Measurements from ENCODE around the gene PNMA8B.

The PNMA8B gene

GRCh38 chr19:46451352-46451751 lies 44.3 kb downstream of the PNMA8B start:
- no peak for DNase-seq

DNA sequence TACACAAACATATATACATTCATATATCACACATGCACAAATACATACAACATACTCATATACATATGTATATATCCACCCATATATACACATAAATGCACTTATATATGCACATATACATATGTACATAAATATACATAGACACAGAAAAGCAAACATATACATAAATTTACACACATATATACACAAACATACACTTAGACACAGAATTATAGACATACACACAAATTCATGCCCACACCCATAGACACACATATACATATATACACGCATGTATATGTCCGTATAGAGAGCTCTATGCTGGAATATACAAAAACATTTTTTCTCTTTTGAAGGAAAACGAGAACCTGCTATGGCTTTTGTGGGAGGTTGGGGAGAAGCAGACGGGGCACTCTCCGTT lies 44.9 kb downstream of the PNMA8B start:
- DNase-seq, result no peak

- DNase-seq, result no peak
These were observed 46.4 kb downstream of the PNMA8B start for GRCh38 chr19:46449228-46449627.

- DNase-seq, result no peak
These were observed 47.1 kb downstream of the PNMA8B start for GRCh38 chr19:46448601-46449000.

GRCh38 chr19:46447824-46448223 lies 47.8 kb downstream of the PNMA8B start:
- no peak for DNase-seq

GRCh38 chr19:46447006-46447405 lies 48.7 kb downstream of the PNMA8B start:
- DNase-seq, result no peak

DNA sequence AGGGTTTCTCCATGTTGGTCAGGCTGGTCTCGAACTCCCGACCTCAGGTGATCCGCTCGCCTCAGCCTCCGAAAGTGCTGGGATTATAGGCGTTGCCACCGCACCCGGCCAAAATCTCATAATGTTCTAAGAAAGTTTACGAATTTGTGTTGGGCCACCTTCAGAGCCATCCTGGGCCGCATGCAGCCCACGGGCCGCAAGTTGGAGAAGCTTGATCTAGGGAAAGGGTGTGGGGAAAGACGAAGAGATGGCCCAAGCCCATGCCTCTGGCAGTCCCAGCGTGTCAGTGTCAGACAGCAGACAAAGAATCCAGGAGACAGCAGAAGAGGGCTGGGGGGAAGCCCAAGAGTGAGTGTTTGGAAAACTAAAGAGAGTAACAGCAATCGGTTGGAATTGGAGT lies 49.6 kb downstream of the PNMA8B start:
- no peak for DNase-seq

- DNase-seq, result no peak
These were observed 52.7 kb downstream of the PNMA8B start for GRCh38 chr19:46442808-46443450.

DNA sequence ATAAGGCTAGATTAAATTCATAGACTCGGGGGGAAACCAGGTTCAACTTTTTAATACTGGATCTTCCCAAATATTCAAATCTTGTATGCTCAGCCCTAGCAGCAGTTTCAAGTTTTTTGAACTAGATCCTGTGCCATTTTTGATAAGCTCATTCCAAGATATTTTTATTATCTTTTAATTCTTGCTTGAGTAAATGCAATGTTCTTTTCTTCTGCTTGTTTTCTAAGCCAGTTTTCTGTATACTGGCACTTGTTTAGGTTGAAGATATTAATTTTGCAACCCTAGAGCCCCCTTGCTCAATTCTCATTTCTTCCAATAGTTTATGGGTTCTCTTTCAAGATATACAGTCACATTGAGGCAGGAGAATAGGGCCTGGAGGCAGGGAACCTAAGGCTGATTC lies 53.8 kb downstream of the PNMA8B start:
- DNase-seq, result no peak

All from SHP77 treated with DMSO at 0.1 percent for 48 hours (cell line).